ENCODE results near the gene CD226.
A peak's percentile ranks its signal among the peaks of the same experiment; 100 is the strongest.

Gene CD226

GRCh38 chr18:69992776-69993175 lies 45.1 kb upstream of the CD226 start:
- Histone ChIP-seq H3K4me2 (ENCODE audit: low read length) (no peak overlapping the region), H3K9me3 (ENCODE audit: insufficient read depth, low read length) (peaks cover 11% of the 10 kb centered on the region), H3K4me3 (ENCODE audit: low read length) (no peak overlapping the region), H3K9ac (ENCODE audit: low read length) (no peak overlapping the region), H3K36me3 (replicated peaks; ENCODE audit: low read depth, low read length) (peaks cover 83% of the 10 kb centered on the region), H3K27ac (ENCODE audit: low read length) (no peak overlapping the region), H3K79me2 (ENCODE audit: low read length) (no peaks in the 10 kb centered on the region), H3K27me3 (ENCODE audit: low read depth, low read length) (no peaks in the 10 kb centered on the region), H3K4me1 (ENCODE audit: low read length) (no peaks in the 10 kb centered on the region), H4K20me1 (ENCODE audit: insufficient read depth, low read length) (no peaks in the 10 kb centered on the region), H2AFZ (ENCODE audit: low read depth, low read length) (no peak overlapping the region)
- TF ChIP-seq EZH2phosphoT487 (IDR thresholded peaks at IDR 0.05; ENCODE audit: low read depth) (no peak), CTCF (IDR thresholded peaks at IDR 0.05; ENCODE audit: low read depth, low read length) (no peak)

GRCh38 chr18:69987870-69988269 lies 40.2 kb upstream of the CD226 start:
- no peaks in the 10 kb centered on the region for H3K4me1 ChIP-seq (ENCODE audit: low read length)
- no peak overlapping the region for H3K9ac ChIP-seq (ENCODE audit: low read length)
- no peaks in the 10 kb centered on the region for H3K27me3 ChIP-seq (ENCODE audit: low read depth, low read length)
- H3K4me3 ChIP-seq (ENCODE audit: low read length) = no peak overlapping the region
- H3K9me3 ChIP-seq (ENCODE audit: insufficient read depth, low read length) = peaks cover 19% of the 10 kb centered on the region
- H4K20me1 ChIP-seq (ENCODE audit: insufficient read depth, low read length) = no peaks in the 10 kb centered on the region
- H3K4me2 ChIP-seq (ENCODE audit: low read length) = no peak overlapping the region
- H3K79me2 ChIP-seq (ENCODE audit: low read length) = no peaks in the 10 kb centered on the region
- no peak overlapping the region for H2AFZ ChIP-seq (ENCODE audit: low read depth, low read length)
- no peak overlapping the region for H3K27ac ChIP-seq (ENCODE audit: low read length)
- peaks cover 69% of the 10 kb centered on the region for H3K36me3 ChIP-seq (replicated peaks; ENCODE audit: low read depth, low read length)
- TF ChIP-seq CTCF (IDR thresholded peaks at IDR 0.05; ENCODE audit: low read depth, low read length) = no peak
- TF ChIP-seq EZH2phosphoT487 (IDR thresholded peaks at IDR 0.05; ENCODE audit: low read depth) = no peak

- H3K4me2 ChIP-seq (ENCODE audit: low read length) = no peak overlapping the region
- no peaks in the 10 kb centered on the region for H3K27me3 ChIP-seq (ENCODE audit: low read depth, low read length)
- peaks cover 19% of the 10 kb centered on the region for H3K9me3 ChIP-seq (ENCODE audit: insufficient read depth, low read length)
- H4K20me1 ChIP-seq (ENCODE audit: insufficient read depth, low read length) = no peaks in the 10 kb centered on the region
- H3K79me2 ChIP-seq (ENCODE audit: low read length) = no peaks in the 10 kb centered on the region
- H3K4me3 ChIP-seq (ENCODE audit: low read length) = no peak overlapping the region
- no peak overlapping the region for H3K9ac ChIP-seq (ENCODE audit: low read length)
- TF ChIP-seq CTCF (IDR thresholded peaks at IDR 0.05; ENCODE audit: low read depth, low read length) (no peak), EZH2phosphoT487 (IDR thresholded peaks at IDR 0.05; ENCODE audit: low read depth) (no peak)
- H3K27ac ChIP-seq (ENCODE audit: low read length) = no peak overlapping the region
- H2AFZ ChIP-seq (ENCODE audit: low read depth, low read length) = no peak overlapping the region
- H3K4me1 ChIP-seq (ENCODE audit: low read length) = peaks cover 26% of the 10 kb centered on the region
- H3K36me3 ChIP-seq (replicated peaks; ENCODE audit: low read depth, low read length) = peaks cover 52% of the 10 kb centered on the region
These were observed 37.6 kb upstream of the CD226 start for GRCh38 chr18:69985239-69985638.

- TF ChIP-seq CTCF (IDR thresholded peaks at IDR 0.05; ENCODE audit: low read depth, low read length) (no peak), EZH2phosphoT487 (IDR thresholded peaks at IDR 0.05; ENCODE audit: low read depth) (no peak)
- Histone ChIP-seq H3K9ac (ENCODE audit: low read length) (no peak overlapping the region), H3K27me3 (ENCODE audit: low read depth, low read length) (no peaks in the 10 kb centered on the region), H3K36me3 (replicated peaks; ENCODE audit: low read depth, low read length) (peaks cover 35% of the 10 kb centered on the region), H3K9me3 (ENCODE audit: insufficient read depth, low read length) (peaks cover 5% of the 10 kb centered on the region; the same call in 1 of the 2 replicates), H4K20me1 (ENCODE audit: insufficient read depth, low read length) (no peaks in the 10 kb centered on the region), H3K4me2 (ENCODE audit: low read length) (peak overlapping the region; percentile 57), H2AFZ (ENCODE audit: low read depth, low read length) (no peak overlapping the region), H3K4me1 (ENCODE audit: low read length) (peaks cover 52% of the 10 kb centered on the region), H3K79me2 (ENCODE audit: low read length) (no peaks in the 10 kb centered on the region), H3K4me3 (ENCODE audit: low read length) (no peak overlapping the region), H3K27ac (ENCODE audit: low read length) (peak overlapping the region; percentile 88)
These were observed 34.7 kb upstream of the CD226 start for GRCh38 chr18:69982417-69982816.

All from OCI-LY3 (cell line).